Measurements from ENCODE around the gene SYT17.
A peak's percentile ranks its signal among the peaks of the same experiment; 100 is the strongest.

The SYT17 gene

DNA sequence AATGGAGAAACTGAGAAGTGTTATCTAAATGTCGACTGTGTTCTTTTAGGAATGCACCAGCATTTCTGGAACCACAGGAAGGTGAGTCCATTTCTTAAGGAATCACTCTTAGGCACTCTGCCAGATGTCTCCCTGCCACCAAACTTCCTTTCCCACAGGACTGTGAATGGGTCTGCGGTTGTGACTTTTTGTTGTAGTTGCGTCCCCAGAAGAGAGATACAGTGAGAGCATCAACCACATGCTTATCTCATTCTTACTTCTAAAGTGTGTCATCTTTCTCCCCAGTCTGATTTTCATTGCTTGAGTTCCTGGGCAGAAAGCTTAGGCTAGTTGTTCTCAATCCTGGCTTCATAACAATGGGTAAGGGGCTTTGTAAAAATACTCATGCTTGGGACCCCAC, 40.8 kb upstream of the SYT17 start:
- Mint-ChIP-seq H3K9me3 (peaks cover 27% of the 10 kb centered on the region), H3K27ac (no peak overlapping the region), H3K4me1 (peaks cover 34% of the 10 kb centered on the region), H3K4me3 (no peak overlapping the region), H3K27me3 (ENCODE audit: low read depth, poor library complexity) (peaks cover 12% of the 10 kb centered on the region), H3K36me3 (ENCODE audit: low read depth) (peaks cover 15% of the 10 kb centered on the region)
- DNase-seq = no peak
- no peak for TF ChIP-seq CTCF (IDR thresholded peaks at IDR 0.05)

DNA sequence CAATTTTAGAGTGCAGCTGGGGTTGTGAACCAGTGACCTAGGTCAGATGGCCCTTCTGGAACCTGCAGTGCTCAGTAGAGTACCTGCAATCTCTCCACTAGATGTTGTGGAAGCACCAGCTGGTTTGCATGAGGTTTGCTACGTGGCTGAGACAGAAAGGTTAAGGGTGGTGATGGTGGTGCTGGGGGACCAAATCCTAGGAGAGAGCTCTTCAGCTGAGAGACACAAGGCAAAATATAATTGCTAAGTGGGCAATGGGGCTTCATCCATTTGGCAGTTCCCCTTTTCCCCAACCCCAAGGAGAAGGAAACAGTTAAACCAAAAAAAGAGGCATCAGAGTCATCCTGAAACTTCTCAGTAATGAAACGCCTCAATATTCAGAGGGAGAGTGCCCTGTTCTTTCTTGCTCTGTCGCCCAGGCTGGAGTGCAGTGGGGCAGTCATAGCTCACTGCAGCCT, 40.3 kb upstream of the SYT17 start:
- TF ChIP-seq CTCF (IDR thresholded peaks at IDR 0.05) = no peak
- Mint-ChIP-seq H3K36me3 (ENCODE audit: low read depth) (peaks cover 15% of the 10 kb centered on the region), H3K27me3 (ENCODE audit: low read depth, poor library complexity) (peaks cover 12% of the 10 kb centered on the region), H3K4me1 (peaks cover 35% of the 10 kb centered on the region), H3K9me3 (peaks cover 27% of the 10 kb centered on the region), H3K27ac (no peak overlapping the region), H3K4me3 (no peak overlapping the region)
- no peak for DNase-seq

DNA sequence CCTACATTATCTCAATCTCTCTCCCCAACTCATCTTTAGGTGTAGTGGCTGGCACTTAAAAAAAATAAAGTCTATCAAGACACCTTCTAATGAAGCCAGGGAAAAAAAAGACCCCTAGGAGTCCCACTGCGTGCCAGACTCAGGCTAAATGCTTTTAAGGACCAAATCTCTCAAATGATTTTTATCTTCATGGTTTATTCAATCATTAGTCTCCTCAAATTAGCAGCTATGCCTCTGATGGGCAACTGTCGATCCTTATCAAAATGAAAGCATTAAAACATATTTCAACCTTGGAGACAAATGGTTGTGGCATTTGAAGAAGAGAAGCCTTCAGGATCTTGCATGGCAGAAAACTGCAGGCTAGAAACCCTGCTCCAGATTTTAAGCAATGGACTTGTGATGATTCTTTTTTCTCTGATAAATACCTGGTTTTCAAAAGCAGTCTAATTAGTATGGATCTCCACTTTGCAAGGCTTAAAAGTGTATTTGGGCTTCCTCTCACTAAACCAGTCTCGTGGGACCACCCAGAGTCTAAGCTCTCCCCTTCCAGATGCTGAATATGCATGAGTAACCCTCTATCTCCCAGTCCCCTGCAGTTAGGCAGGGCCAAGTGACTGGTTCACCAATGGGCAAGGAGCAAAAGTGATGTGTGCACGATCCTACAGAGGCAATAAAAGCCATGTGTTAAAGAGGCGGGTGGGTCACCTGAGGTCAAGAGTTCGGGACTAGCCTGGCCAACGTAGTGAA, 39.4 kb upstream of the SYT17 start:
- H3K4me3 Mint-ChIP-seq = no peak overlapping the region
- no peak for TF ChIP-seq CTCF (IDR thresholded peaks at IDR 0.05)
- peaks cover 42% of the 10 kb centered on the region for H3K4me1 Mint-ChIP-seq
- no peak for DNase-seq
- peaks cover 12% of the 10 kb centered on the region for H3K27me3 Mint-ChIP-seq (ENCODE audit: low read depth, poor library complexity)
- H3K9me3 Mint-ChIP-seq = peaks cover 27% of the 10 kb centered on the region
- H3K27ac Mint-ChIP-seq = peak overlapping the region; percentile 57
- H3K36me3 Mint-ChIP-seq (ENCODE audit: low read depth) = peaks cover 15% of the 10 kb centered on the region

DNA sequence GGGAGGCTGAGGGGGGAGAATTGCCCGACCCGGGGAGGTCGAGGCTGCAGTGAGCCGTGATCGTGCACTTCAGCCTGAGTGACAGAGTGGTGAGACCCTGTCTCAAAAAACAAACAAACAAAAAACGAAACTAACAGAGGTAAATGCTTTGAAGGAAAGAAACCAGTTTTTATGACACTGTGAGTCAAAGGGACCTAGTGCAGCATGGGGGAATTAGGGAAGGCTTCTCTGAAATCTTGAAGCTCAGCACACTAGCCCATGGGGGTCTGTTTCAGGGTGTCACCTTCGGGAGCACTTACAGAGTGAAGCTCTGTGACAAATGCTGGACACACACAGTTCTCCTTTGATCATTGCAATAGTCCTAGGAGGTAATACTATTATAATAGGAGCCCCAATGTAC, 37.7 kb upstream of the SYT17 start:
- H3K4me1 Mint-ChIP-seq = peaks cover 44% of the 10 kb centered on the region
- TF ChIP-seq CTCF (IDR thresholded peaks at IDR 0.05) = no peak
- no peak for DNase-seq
- no peak overlapping the region for H3K4me3 Mint-ChIP-seq
- H3K27ac Mint-ChIP-seq = peak overlapping the region; percentile 92
- peaks cover 9% of the 10 kb centered on the region for H3K36me3 Mint-ChIP-seq (ENCODE audit: low read depth)
- peaks cover 9% of the 10 kb centered on the region for H3K27me3 Mint-ChIP-seq (ENCODE audit: low read depth, poor library complexity)
- peaks cover 18% of the 10 kb centered on the region for H3K9me3 Mint-ChIP-seq

DNA sequence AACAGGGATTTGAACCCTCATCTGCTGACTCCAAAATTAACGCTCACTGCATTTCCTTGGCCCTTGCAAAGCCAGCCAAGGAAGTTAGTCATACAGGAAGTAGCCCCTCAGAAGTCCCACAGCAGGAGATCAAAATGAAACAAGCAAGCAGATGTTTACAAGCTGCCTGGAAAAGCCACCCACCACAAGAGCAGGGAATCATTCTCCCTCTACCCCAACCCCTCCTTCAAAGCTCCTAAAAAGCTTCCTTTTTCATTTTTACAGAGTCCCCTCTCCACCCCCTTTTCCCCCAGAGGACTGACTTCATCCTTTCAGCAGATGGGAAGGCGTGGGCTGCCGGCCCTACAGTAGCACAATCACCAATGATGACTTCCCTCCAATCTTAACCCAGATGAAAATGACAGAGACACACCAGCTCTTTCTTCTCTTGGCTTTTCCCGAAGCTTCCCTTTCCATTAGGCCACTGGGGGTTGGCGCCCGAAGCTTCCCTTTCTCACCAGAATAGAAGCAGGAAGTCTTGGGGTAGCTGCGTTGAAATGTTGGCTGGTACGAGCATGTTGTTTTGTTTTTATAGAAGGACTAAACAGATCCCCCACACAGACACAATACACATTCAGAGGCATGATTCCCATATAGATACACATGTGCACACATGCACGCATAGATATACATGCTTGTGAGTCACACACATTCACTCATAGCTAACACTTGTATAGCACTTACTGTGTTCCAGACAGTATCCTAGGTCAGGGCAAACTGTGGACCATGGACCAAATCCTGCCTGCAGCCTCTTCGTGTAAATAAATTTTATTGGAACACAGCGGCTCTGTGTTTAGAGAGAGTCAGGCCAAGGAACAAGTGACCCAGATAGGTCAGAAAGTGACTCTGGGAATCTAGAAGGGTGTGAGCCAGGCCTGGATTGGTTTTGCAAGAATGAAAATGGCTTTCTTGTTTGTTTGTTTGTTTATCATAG, 36.9 kb upstream of the SYT17 start:
- peaks cover 12% of the 10 kb centered on the region for H3K9me3 Mint-ChIP-seq
- no peak for DNase-seq
- H3K4me3 Mint-ChIP-seq = no peak overlapping the region
- peaks cover 10% of the 10 kb centered on the region for H3K27me3 Mint-ChIP-seq (ENCODE audit: low read depth, poor library complexity)
- peaks cover 51% of the 10 kb centered on the region for H3K4me1 Mint-ChIP-seq
- H3K27ac Mint-ChIP-seq = peak overlapping the region; percentile 92
- peaks cover 5% of the 10 kb centered on the region for H3K36me3 Mint-ChIP-seq (ENCODE audit: low read depth)
- no peak for TF ChIP-seq CTCF (IDR thresholded peaks at IDR 0.05)
